GM12872 (cell line): Measurements from ENCODE around the gene APC2.

Experiments
- TF ChIP-seq, protein P1 (sequence below): IDR thresholded peaks from 3 replicates; pipeline ENCODE4 v1.5.1; 2011; ENCODE audit warnings: low read depth, mild to moderate bottlenecking, low read length, moderate library complexity; ENCODE audit not compliant: insufficient read depth

The APC2 gene

DNA sequence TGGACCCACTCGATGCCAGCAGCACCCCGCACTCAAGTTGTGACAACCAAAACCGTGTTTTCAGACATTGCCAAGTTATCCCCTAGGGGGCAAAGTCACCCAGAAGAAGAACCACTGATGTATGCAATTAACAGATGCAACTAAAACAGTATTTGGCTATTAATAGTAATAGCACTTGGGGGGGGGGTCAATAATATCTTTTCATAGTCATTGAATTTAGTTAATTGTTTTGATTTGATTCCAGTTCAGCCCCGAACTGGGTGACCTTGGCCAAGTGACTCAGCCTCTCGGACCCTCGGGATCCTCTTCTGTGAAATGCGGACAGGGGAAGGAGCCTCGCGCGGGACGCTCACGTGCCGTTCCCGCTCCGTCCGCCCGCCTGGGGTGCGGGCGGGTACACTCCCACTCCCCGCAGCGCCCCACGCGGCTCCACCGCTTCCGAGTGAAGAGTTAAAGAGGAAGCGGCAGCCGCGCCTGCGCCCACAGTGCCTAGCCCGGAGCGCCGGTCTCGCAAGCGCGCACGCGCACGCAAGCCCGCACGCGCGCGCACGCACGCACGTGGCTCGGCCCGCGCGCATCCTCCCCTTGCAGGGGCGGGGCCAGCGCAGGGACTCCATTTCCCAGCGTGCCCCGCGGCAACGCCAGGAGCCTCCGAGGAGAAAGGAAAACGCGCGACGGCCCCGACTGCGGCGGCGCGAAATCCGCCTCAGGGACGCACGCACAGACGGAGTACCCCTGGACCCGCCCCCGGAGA lies 43.0 kb upstream of the APC2 start:
- TF ChIP-seq, protein P1, sequence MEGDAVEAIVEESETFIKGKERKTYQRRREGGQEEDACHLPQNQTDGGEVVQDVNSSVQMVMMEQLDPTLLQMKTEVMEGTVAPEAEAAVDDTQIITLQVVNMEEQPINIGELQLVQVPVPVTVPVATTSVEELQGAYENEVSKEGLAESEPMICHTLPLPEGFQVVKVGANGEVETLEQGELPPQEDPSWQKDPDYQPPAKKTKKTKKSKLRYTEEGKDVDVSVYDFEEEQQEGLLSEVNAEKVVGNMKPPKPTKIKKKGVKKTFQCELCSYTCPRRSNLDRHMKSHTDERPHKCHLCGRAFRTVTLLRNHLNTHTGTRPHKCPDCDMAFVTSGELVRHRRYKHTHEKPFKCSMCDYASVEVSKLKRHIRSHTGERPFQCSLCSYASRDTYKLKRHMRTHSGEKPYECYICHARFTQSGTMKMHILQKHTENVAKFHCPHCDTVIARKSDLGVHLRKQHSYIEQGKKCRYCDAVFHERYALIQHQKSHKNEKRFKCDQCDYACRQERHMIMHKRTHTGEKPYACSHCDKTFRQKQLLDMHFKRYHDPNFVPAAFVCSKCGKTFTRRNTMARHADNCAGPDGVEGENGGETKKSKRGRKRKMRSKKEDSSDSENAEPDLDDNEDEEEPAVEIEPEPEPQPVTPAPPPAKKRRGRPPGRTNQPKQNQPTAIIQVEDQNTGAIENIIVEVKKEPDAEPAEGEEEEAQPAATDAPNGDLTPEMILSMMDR: peak; percentile 53; the same call in 2 of the 3 replicates

DNA sequence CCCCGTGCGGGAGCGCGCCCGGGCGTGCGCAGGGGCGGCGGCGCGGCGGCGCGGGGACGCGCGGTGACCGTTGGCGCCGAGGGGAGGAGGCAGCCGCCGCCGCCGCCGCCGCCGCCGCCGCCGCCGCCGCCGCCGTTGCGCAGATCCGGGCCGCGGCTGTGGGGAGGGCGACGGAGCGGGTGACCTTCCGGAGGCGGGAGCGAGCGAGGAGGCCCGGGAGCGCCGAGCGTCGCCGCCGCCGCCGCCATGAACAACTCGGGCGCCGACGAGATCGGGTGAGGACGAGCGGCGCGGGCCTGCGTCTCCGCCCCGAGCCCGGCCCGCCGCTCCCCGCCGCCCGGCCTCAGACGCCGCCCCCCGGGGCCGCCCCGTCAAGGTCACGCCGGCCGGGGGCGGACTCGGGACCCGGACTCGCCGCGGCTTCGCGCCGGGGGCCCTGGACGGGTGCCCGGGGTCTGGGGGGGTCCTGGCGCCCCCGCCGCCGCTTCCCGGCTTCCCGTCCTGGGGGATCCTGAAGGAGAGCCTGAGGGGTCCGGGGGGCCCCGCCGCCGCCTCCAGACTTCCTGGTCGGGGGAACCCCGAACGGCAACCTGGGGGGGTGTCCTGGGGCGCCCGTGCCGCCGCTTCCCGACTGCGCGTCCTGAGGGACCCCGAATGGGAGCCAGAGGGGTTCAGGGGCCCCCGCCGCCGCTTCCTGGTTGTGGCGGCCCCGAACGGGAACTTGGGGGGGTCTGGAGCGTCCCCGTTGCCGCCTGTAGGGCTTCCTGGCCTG lies 42.2 kb upstream of the APC2 start, which contains the start of gene DAZAP1:
DAZAP1 (plus strand) TSS at position 59 of the 772 bp plus-strand sequence; CDS start at position 247, 188 bp downstream.
- TF ChIP-seq, protein P1: no peak

DNA sequence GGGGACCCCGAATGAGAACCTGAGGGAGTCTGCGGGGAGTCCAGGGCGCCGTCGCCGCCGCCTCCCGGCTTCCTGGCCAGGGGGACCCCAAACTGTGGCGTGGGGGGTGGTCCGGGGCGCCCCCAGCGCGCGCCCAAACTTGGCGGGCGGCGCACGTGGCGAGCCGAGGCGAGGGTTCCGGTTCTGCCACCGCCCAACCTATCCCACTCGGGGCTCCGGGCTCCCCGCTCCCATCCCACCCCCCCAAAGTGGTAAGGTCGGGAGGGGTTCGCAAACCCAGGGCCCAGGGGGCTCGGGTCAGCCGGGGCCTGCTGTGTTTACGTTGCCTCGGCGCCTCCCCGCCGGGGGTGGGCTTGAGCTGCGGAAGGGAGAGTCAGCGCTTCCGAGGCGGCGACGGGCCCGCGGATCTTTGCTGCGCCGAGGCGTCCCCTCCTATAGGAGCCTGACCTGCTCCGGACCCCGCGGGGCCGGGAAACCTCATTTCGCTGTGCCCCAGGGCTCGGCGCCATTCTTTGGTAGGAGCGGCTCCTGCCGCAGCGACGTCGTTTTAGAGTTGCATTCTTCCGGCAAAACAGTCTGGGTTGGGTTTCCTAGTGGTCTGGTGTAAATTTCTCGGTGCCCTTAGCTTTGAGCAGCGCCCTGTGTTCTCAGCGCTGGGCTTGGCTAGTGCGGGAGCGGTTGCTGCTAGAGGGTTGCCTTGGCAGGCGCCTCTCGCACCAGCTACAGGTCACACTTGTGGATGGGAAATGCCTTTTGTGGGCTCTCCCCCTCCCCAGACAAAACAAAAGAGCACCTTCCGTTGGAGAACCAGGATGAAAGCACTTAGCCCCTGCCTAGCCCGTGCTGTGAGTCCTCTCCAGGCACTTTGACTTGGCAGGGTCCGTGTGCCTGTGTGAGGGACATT lies 41.4 kb upstream of the APC2 start:
- TF ChIP-seq, protein P1: no peak

DNA sequence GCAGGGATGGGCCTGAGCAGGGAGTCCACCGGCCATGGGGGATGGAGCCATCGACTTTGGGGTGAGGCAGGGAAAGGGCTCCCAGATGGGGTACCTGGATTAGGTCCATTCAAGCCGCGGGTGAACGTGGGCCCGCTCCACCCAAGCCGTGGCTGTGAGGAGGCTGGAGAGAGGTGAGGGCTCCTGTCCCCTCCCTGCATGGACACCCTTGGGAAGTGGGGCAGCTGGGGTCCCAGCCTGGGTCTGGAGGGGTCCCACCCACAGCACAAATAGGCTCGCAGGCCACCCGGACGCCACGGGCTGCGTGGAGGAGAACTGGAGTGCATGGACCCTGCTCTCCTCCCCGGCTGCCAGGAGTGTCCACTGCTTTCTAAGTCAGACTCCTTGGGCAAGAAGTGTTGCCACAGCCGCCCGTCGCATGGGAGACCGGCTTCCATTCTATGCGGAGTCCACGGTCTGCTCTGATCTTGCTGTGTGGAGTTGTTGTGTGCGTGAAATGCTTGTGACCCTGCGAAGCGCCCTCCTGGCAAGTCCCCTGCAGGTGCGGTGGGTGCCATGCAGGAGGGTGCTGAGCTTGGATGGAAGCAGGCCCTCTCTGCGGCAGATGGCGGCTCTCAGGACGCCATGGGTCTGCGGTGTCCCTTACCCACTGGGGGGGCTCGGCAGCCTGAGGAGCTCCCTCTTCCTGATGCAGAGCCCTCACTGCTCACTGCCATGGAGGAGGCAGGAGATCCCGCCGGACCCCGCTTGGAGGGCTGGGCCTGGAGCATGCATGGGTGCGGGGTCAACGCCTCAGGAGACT lies 40.5 kb upstream of the APC2 start:
- TF ChIP-seq, protein P1: no peak

DNA sequence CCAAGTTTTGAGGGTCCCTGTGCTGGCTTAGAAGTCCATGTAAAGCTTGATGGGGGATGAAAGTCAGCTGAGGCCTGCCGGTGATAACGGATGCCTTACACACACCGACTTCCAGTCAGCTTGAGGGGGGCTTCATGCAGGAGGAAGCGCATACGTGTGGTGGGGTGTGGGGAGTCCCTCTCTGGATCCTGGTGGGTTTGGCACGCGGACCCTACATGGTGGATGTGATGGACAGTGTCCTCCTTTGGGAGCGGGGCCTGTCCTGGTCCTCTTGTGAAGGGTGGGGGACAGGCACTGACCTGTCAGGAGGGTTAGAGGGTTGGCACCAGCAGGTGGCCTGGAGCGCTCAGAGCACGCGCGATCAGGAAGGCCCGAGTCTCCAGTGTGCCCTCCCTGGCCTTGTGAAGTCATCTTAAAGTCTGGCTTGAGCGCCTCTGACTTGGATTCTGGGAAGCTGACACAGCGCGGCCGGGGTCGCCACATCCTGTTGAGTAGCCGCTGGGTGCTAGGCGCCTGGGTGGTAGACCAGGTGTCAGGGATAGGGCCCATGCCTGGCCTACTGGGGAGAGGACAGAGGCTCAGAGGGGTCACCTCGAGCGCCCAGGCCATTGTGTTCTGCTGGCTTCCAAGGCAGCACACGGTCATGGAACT lies 39.7 kb upstream of the APC2 start:
- TF ChIP-seq, protein P1: no peak

DNA sequence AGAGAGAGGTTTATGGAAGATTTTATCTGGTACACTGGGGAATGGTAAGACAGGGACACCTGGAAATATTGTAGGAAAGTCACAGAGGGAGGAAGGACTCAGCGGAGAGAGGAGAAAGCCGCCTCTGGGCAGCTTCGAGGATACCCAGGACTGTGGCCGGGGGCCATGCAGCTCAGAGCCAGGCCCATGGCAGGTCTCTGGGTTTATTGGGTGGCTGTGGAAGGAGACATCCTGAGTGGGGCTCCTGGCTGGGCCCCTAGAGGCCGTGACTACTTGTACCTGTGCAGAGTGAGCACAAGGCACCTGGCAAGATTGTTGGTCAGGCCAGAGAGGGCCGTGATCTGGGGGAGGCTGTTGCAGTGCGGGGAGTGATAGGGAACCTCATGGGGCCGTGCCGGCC lies 39.1 kb upstream of the APC2 start:
- TF ChIP-seq, protein P1: no peak
